Measurements from ENCODE around the gene LGALS8.
A peak's percentile ranks its signal among the peaks of the same experiment; 100 is the strongest.
"Not testable (repeated sequence)": the region's sequence is repeated elsewhere in the genome, so short reads cannot be mapped to it uniquely, and the experiment has no call there.

LGALS8 gene

GRCh38 chr1:236501093-236501492 lies 22.7 kb upstream of the LGALS8 start:
- H3K9me3 Mint-ChIP-seq = no peaks in the 10 kb centered on the region
- peaks cover 2% of the 10 kb centered on the region for H3K27me3 Mint-ChIP-seq
- no peaks in the 10 kb centered on the region for H3K36me3 Mint-ChIP-seq (ENCODE audit: low read depth)
- H3K27ac Mint-ChIP-seq = no peak overlapping the region
- peaks cover 11% of the 10 kb centered on the region for H3K4me1 Mint-ChIP-seq (ENCODE audit: low read depth)
- no peak overlapping the region for H3K4me3 Mint-ChIP-seq

- no peaks in the 10 kb centered on the region for H3K9me3 Mint-ChIP-seq
- peaks cover 11% of the 10 kb centered on the region for H3K4me1 Mint-ChIP-seq (ENCODE audit: low read depth)
- H3K27ac Mint-ChIP-seq = peak overlapping the region; percentile 64
- no peaks in the 10 kb centered on the region for H3K27me3 Mint-ChIP-seq
- H3K36me3 Mint-ChIP-seq (ENCODE audit: low read depth) = no peaks in the 10 kb centered on the region
- H3K4me3 Mint-ChIP-seq = peak overlapping the region; percentile 37
These were observed 21.2 kb upstream of the LGALS8 start for GRCh38 chr1:236502579-236502971.

- no peaks in the 10 kb centered on the region for H3K36me3 Mint-ChIP-seq (ENCODE audit: low read depth)
- peak overlapping the region; percentile 64 for H3K27ac Mint-ChIP-seq
- peaks cover 11% of the 10 kb centered on the region for H3K4me1 Mint-ChIP-seq (ENCODE audit: low read depth)
- no peaks in the 10 kb centered on the region for H3K27me3 Mint-ChIP-seq
- H3K9me3 Mint-ChIP-seq = no peaks in the 10 kb centered on the region
- H3K4me3 Mint-ChIP-seq = peak overlapping the region; percentile 37
These were observed 20.7 kb upstream of the LGALS8 start for GRCh38 chr1:236502972-236503639.

GRCh38 chr1:236504338-236504737 lies 19.4 kb upstream of the LGALS8 start:
- H3K27me3 Mint-ChIP-seq; H3K27ac Mint-ChIP-seq; H3K4me3 Mint-ChIP-seq; H3K36me3 Mint-ChIP-seq (ENCODE audit: low read depth); H3K9me3 Mint-ChIP-seq: not testable (repeated sequence)
- H3K4me1 Mint-ChIP-seq (ENCODE audit: low read depth) = peaks cover 18% of the 10 kb centered on the region

- Mint-ChIP-seq H3K36me3 (ENCODE audit: low read depth) (no peaks in the 10 kb centered on the region), H3K9me3 (no peaks in the 10 kb centered on the region), H3K4me1 (ENCODE audit: low read depth) (peaks cover 18% of the 10 kb centered on the region), H3K4me3 (no peak overlapping the region), H3K27me3 (peaks cover 4% of the 10 kb centered on the region), H3K27ac (no peak overlapping the region)
These were observed 16.6 kb upstream of the LGALS8 start for GRCh38 chr1:236507022-236507700.

GRCh38 chr1:236508593-236509027 lies 15.2 kb upstream of the LGALS8 start:
- H3K9me3 Mint-ChIP-seq = no peaks in the 10 kb centered on the region

GRCh38 chr1:236509203-236509602 lies 14.6 kb upstream of the LGALS8 start:
- Mint-ChIP-seq H3K27ac (no peak overlapping the region), H3K9me3 (no peaks in the 10 kb centered on the region), H3K4me1 (ENCODE audit: low read depth) (peaks cover 7% of the 10 kb centered on the region), H3K4me3 (no peak overlapping the region), H3K36me3 (ENCODE audit: low read depth) (no peaks in the 10 kb centered on the region), H3K27me3 (peaks cover 4% of the 10 kb centered on the region)

More at GRCh38 chr1:236508593-236509027, 15.2 kb upstream of the LGALS8 start:
- no peaks in the 10 kb centered on the region for H3K36me3 Mint-ChIP-seq (ENCODE audit: low read depth)
- peaks cover 7% of the 10 kb centered on the region for H3K4me1 Mint-ChIP-seq (ENCODE audit: low read depth)
- H3K4me3 Mint-ChIP-seq = no peak overlapping the region
- peak overlapping the region; percentile 23 for H3K27ac Mint-ChIP-seq
- peaks cover 4% of the 10 kb centered on the region for H3K27me3 Mint-ChIP-seq

- no peak overlapping the region for H3K4me3 Mint-ChIP-seq
- H3K27ac Mint-ChIP-seq = no peak overlapping the region
- H3K36me3 Mint-ChIP-seq (ENCODE audit: low read depth) = no peaks in the 10 kb centered on the region
- H3K9me3 Mint-ChIP-seq = no peaks in the 10 kb centered on the region
- peaks cover 4% of the 10 kb centered on the region for H3K27me3 Mint-ChIP-seq
- peaks cover 7% of the 10 kb centered on the region for H3K4me1 Mint-ChIP-seq (ENCODE audit: low read depth)
These were observed 14.0 kb upstream of the LGALS8 start for GRCh38 chr1:236509647-236510401.

- Mint-ChIP-seq H3K9me3 (no peaks in the 10 kb centered on the region), H3K27me3 (peaks cover 4% of the 10 kb centered on the region), H3K4me3 (no peak overlapping the region), H3K27ac (no peak overlapping the region), H3K4me1 (ENCODE audit: low read depth) (peaks cover 16% of the 10 kb centered on the region), H3K36me3 (ENCODE audit: low read depth) (no peaks in the 10 kb centered on the region)
These were observed 11.9 kb upstream of the LGALS8 start for GRCh38 chr1:236511735-236512418.

GRCh38 chr1:236514703-236515442 lies 8.9 kb upstream of the LGALS8 start:
- Mint-ChIP-seq H3K4me1 (ENCODE audit: low read depth) (peaks cover 15% of the 10 kb centered on the region), H3K27ac (no peak overlapping the region), H3K9me3 (no peaks in the 10 kb centered on the region), H3K4me3 (no peak overlapping the region), H3K36me3 (ENCODE audit: low read depth) (no peaks in the 10 kb centered on the region), H3K27me3 (peaks cover 4% of the 10 kb centered on the region)

- H3K27ac Mint-ChIP-seq = no peak overlapping the region
- no peak overlapping the region for H3K4me3 Mint-ChIP-seq
These were observed 8.3 kb upstream of the LGALS8 start for GRCh38 chr1:236515443-236515958.

GRCh38 chr1:236516929-236517704 lies 6.7 kb upstream of the LGALS8 start:
- no peaks in the 10 kb centered on the region for H3K27me3 Mint-ChIP-seq
- no peaks in the 10 kb centered on the region for H3K9me3 Mint-ChIP-seq
- H3K27ac Mint-ChIP-seq = peak overlapping the region; percentile 60
- H3K4me3 Mint-ChIP-seq = peak overlapping the region; percentile 67
- H3K36me3 Mint-ChIP-seq (ENCODE audit: low read depth) = no peaks in the 10 kb centered on the region
- peaks cover 15% of the 10 kb centered on the region for H3K4me1 Mint-ChIP-seq (ENCODE audit: low read depth)

More at GRCh38 chr1:236515443-236515958, 8.3 kb upstream of the LGALS8 start:
- H3K9me3 Mint-ChIP-seq = no peaks in the 10 kb centered on the region
- peaks cover under 1% of the 10 kb centered on the region for H3K27me3 Mint-ChIP-seq
- H3K4me1 Mint-ChIP-seq (ENCODE audit: low read depth) = peaks cover 15% of the 10 kb centered on the region
- no peaks in the 10 kb centered on the region for H3K36me3 Mint-ChIP-seq (ENCODE audit: low read depth)

- Mint-ChIP-seq H3K36me3 (ENCODE audit: low read depth) (no peaks in the 10 kb centered on the region), H3K9me3 (no peaks in the 10 kb centered on the region), H3K4me1 (ENCODE audit: low read depth) (peaks cover 22% of the 10 kb centered on the region), H3K27me3 (no peaks in the 10 kb centered on the region), H3K4me3 (no peak overlapping the region), H3K27ac (no peak overlapping the region)
These were observed 5.5 kb upstream of the LGALS8 start for GRCh38 chr1:236518322-236518721.
